K562 (cell line): Measurements from ENCODE around the gene CRTAP. TPM values are rescaled to one million over a fixed set of nuclear protein-coding genes. Genes with fewer than 3 reads are reported as not detected.

Experiments
- HDAC3 ChIP-seq: fragments of 450-650 bp; IDR thresholded peaks from 2 replicates; pipeline ENCODE4 v1.6.1; 2018; ENCODE audit warnings: borderline replicate concordance, mild to moderate bottlenecking, moderate library complexity; ENCODE audit not compliant: partially characterized antibody
- HDAC6 ChIP-seq: IDR thresholded peaks from 2 replicates; pipeline ENCODE4 v1.6.1; 2012; ENCODE audit warnings: low read depth, mild to moderate bottlenecking, control low read depth, inconsistent platforms, low read length, moderate library complexity
- LCOR ChIP-seq: sonication (generic); formaldehyde crosslinking; IDR thresholded peaks from 2 replicates; pipeline ENCODE4 v1.8.0; 2022; ENCODE audit warnings: mild to moderate bottlenecking, missing genetic modification reagents
- LEF1 ChIP-seq: fragments of 450-650 bp; IDR thresholded peaks from 2 replicates; pipeline ENCODE4 v1.6.1; 2016; ENCODE audit warnings: mild to moderate bottlenecking
- polyA plus RNA-seq, 8 experiments: library from polyadenylated mRNA; depleted of rRNA in 4 of 8; stranded (reverse) in 5 of 8; unstranded in 3 of 8; fragments of >200 nt; fragmentation: Nextera tagmentation in 2 of 8; fragmentation: Illumina TruSeq in 1 of 8; extraction: Ambion mirVana in 2 of 8; extraction: Trizol in 1 of 8; gene quantifications; 2 replicates each; pipeline versions ENCODE4 v1.2.1 to v1.2.3, GENCODE V29; 2011 to 2014; ENCODE audit warnings: inconsistent platforms in 1 of 8, missing spikeins in 1 of 8
- total RNA-seq, 7 experiments: library from RNA; depleted of rRNA in 6 of 7; stranded (reverse); fragments of >200 nt in 6 of 7; fragmentation: Illumina TruSeq in 2 of 7; extraction: Trizol in 2 of 7; gene quantifications; 2 replicates each; pipeline versions ENCODE4 v1.2.1 to v1.2.3, GENCODE V29; 2011 to 2021; ENCODE audit warnings: low replicate concordance in 1 of 7
- TF ChIP-seq, protein P1 (sequence below): fragments of 250-450 bp; sonication (Bioruptor Pico); IDR thresholded peaks from 2 replicates; pipeline ENCODE4 v1.8.0; 2022; ENCODE audit warnings: moderate library complexity, mild to moderate bottlenecking, inconsistent platforms
- TF ChIP-seq, protein P2 (sequence below): IDR thresholded peaks from 2 replicates; pipeline ENCODE4 v1.6.1; 2011; ENCODE audit warnings: borderline replicate concordance, low read depth, mild to moderate bottlenecking, moderate library complexity, low read length; ENCODE audit not compliant: insufficient read depth, poor library complexity, severe bottlenecking
- TF ChIP-seq, protein P3 (sequence below): fragments of 250-450 bp; sonication (Bioruptor Pico); IDR thresholded peaks from 2 replicates; pipeline ENCODE4 v1.5.0; 2020; ENCODE audit warnings: mild to moderate bottlenecking

Gene CRTAP
- total and polyA plus RNA-seq, 9 of the 15 experiments (the other 6 are each of a cell fraction or from before 2014, with no cell fraction given): 10.0 to 121 (median 53.0) TPM

DNA sequence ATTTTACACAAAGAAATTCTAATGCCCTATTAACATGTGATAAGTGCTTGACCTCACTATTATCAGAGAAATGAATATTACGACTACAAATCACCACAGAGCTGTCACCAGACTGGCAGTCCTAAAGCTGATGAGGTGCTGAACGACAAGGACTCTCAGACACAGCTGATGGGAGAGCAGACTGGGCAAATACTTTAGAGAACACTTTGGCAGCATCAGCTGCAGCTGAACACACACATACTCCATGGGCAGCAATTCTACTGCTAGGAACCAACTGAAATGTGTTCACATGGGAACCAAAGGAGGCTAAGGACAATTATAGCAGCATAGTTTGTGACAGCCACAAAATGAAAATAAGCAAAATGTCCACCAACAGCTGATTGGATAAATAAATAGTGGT lies 59.3 kb downstream of the CRTAP start (continued):
- TF ChIP-seq, protein P1, sequence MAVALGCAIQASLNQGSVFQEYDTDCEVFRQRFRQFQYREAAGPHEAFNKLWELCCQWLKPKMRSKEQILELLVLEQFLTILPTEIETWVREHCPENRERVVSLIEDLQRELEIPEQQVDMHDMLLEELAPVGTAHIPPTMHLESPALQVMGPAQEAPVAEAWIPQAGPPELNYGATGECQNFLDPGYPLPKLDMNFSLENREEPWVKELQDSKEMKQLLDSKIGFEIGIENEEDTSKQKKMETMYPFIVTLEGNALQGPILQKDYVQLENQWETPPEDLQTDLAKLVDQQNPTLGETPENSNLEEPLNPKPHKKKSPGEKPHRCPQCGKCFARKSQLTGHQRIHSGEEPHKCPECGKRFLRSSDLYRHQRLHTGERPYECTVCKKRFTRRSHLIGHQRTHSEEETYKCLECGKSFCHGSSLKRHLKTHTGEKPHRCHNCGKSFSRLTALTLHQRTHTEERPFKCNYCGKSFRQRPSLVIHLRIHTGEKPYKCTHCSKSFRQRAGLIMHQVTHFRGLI (CRISPR knock-in tag): no peak
- TF ChIP-seq LCOR (CRISPR knock-in tag): no peak
- TF ChIP-seq HDAC6: no peak
- TF ChIP-seq HDAC3: no peak
- TF ChIP-seq LEF1: no peak
- TF ChIP-seq, protein P2, sequence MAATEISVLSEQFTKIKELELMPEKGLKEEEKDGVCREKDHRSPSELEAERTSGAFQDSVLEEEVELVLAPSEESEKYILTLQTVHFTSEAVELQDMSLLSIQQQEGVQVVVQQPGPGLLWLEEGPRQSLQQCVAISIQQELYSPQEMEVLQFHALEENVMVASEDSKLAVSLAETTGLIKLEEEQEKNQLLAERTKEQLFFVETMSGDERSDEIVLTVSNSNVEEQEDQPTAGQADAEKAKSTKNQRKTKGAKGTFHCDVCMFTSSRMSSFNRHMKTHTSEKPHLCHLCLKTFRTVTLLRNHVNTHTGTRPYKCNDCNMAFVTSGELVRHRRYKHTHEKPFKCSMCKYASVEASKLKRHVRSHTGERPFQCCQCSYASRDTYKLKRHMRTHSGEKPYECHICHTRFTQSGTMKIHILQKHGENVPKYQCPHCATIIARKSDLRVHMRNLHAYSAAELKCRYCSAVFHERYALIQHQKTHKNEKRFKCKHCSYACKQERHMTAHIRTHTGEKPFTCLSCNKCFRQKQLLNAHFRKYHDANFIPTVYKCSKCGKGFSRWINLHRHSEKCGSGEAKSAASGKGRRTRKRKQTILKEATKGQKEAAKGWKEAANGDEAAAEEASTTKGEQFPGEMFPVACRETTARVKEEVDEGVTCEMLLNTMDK: no peak
- TF ChIP-seq, protein P3, sequence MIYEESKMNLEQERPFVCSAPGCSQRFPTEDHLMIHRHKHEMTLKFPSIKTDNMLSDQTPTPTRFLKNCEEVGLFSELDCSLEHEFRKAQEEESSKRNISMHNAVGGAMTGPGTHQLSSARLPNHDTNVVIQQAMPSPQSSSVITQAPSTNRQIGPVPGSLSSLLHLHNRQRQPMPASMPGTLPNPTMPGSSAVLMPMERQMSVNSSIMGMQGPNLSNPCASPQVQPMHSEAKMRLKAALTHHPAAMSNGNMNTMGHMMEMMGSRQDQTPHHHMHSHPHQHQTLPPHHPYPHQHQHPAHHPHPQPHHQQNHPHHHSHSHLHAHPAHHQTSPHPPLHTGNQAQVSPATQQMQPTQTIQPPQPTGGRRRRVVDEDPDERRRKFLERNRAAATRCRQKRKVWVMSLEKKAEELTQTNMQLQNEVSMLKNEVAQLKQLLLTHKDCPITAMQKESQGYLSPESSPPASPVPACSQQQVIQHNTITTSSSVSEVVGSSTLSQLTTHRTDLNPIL (CRISPR knock-in tag): no peak
